GM13977 (cell line): ENCODE data around the gene PJA1.

Experiments used
- DNase-seq: peaks from one replicate; pipeline ENCODE4 v3.0.0; 2012; ENCODE audit warnings: low spot score
- in situ Hi-C: fragments of 300-500 bp; cut with MboI; formaldehyde crosslinking; loops from one replicate; pipeline ENCODE4 v1.12.0; 2022; ENCODE audit warnings: low sequenced_read_pairs, low pct_unique_long_range_greater_than_20kb, mixed read lengths, inconsistent platforms; ENCODE audit not compliant: unreplicated experiment
- TF ChIP-seq, protein P1 (sequence below): IDR thresholded peaks from 2 replicates; pipeline ENCODE4 v1.5.1; 2012; ENCODE audit warnings: mild to moderate bottlenecking, control low read depth; ENCODE audit not compliant: insufficient read depth; ENCODE audit errors: extremely low read depth, missing control alignments

Gene PJA1

DNA sequence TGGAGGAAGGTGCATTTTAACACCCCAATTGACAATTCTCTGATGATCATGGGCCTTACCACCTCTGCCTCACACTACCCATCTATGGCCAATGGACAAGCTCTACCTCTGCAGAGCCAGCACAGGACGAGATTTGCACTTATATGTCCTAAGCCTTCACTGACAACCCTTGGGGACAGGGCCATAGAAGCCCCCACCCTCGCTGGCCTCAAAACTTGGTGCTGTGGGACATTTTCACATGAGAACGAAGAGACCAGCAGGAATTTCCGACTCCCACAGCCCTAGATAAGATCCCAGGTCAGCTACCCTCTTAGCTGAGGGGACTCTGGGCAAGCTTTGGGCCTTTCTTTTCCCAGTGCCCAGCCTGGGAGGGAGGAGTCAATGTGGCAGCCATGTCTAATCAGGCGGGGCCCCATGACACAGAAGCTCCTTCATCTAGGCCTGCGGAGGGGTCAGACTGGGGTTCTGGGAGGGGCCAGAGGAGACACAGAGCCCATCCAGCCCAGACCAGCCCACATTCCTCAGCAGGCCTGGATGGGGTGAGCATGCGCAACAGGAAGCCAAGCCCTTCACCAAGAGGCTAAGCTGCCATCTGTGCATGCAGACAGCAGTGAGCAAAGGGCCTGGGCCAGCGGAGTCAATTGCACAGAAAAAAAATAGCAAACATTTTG, 12.1 kb downstream of the PJA1 start:
- TF ChIP-seq, protein P1, sequence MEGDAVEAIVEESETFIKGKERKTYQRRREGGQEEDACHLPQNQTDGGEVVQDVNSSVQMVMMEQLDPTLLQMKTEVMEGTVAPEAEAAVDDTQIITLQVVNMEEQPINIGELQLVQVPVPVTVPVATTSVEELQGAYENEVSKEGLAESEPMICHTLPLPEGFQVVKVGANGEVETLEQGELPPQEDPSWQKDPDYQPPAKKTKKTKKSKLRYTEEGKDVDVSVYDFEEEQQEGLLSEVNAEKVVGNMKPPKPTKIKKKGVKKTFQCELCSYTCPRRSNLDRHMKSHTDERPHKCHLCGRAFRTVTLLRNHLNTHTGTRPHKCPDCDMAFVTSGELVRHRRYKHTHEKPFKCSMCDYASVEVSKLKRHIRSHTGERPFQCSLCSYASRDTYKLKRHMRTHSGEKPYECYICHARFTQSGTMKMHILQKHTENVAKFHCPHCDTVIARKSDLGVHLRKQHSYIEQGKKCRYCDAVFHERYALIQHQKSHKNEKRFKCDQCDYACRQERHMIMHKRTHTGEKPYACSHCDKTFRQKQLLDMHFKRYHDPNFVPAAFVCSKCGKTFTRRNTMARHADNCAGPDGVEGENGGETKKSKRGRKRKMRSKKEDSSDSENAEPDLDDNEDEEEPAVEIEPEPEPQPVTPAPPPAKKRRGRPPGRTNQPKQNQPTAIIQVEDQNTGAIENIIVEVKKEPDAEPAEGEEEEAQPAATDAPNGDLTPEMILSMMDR: no peak
- in situ Hi-C loops: no loop called here

DNA sequence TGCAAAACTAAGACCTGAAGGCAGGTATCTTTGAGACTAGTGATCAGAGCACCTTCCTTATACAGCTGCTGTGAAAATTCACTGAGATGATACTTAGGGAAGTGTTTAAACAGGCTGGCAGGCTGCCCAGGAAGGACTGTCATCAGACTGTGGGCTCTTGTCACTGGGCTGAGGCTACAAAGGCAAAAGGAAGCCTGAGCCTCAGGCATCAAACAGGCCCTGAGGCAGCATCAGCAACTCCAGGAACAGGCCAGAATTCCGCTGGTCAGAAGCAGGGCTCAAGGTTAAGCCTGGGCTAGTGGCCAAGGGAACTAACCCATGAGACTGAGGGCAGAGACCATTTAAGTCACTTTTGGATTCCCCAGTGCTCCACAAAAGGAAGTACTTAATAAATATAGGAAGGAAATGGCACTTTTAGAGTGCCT, 12.8 kb downstream of the PJA1 start:
- no peak for DNase-seq
- TF ChIP-seq, protein P1: no peak
- in situ Hi-C loops: no loop called here

More for the DNA sequence above, 12.1 kb downstream of the PJA1 start:
- no peak for DNase-seq

DNA sequence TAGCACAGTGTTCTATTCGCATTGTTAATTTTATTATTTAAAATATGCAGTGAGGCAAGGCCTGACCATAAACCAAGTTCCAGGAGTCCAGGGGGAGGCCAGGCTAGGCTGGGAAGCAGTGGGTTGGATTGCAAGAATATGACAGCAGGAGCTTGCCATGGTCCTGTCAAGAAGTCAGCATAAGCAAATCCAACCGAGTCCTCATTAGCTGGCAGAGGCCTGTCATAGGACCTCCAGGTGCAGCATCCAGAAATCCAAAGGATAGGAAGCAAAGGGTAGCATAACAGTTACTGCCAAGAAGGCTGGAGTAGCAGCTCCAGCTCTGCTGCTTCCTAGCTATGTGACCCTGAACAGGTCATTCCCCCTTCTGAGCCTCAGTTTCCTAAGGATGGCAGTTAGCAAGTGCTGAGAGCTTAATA, 13.4 kb downstream of the PJA1 start:
- TF ChIP-seq, protein P1: no peak
- in situ Hi-C loops: no loop called here
- DNase-seq: no peak

DNA sequence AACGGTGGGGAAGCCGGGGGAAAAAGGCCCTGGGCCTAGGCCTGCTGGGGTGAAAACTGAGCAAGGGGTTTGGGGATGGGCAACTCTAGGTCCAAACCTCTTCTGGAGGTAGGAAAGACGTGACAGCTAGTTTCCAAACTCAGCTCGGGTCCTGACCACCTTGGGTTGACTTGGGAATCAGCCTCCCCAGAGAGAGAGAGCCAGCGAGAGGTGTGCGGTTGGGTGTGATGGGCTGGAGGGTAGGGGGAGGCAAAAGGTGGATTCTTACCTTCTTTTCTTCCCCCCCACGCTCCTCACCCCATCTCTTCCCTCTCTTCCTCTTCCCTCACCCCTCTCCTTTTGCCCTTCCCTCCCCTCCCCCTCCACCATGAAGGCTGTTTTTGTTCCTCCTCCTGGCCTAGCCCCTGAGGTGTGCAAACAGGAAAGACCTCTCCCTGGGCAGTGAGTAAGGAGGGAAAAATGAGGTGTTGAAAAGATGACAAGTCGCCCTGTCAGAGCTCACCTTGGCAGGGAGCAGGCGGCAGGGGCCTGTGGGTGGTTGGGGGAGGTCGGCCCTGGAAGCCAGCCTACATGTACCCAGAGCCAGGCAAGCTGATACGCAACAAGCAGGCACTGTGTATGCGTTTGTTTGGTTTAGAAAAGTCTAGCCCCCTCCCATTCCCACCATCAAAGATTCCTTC, 14.8 kb downstream of the PJA1 start:
- in situ Hi-C loops: no loop called here
- TF ChIP-seq, protein P1: no peak
- no peak for DNase-seq

DNA sequence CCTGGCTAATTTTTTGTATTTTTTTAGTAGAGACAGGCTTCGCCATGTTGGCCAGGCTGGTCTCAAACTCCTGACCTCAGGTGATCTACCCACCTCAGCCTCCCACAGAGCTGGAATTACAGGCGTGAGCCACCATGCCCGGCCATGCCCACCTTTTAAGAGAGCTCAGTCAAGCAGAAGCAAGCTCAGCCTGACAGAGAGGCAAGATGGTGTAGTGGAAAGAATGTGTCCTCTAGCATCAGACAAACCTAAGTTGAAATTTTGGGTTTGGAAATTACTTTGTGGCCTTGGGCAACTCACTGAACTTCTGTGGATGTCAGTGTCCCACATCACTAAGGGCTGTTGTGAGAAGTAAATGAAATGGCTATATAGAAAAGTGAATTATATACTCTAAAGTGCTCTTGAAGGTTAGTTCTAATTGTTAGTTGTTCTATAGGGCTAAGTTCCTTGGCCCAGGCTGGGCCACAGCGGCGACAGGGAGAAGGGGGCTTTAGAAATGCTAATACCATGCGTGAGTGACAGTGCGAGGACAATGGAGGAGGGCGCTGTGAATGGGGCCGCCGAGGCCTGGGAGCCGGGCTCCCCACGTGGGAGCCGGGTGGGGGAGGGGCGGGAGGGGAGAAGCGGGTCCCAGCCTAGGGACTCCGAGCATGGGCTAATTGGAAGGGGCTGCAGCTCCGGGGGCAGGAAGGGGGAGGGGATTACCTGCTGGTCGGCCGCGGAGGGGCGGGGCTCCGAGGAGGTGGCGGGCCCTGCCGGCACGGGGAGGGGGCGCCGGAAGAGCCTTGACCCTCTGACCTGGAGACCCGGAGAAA, 15.6 kb downstream of the PJA1 start:
- DNase-seq: no peak
- TF ChIP-seq, protein P1: no peak
- in situ Hi-C loops: no loop called here

DNA sequence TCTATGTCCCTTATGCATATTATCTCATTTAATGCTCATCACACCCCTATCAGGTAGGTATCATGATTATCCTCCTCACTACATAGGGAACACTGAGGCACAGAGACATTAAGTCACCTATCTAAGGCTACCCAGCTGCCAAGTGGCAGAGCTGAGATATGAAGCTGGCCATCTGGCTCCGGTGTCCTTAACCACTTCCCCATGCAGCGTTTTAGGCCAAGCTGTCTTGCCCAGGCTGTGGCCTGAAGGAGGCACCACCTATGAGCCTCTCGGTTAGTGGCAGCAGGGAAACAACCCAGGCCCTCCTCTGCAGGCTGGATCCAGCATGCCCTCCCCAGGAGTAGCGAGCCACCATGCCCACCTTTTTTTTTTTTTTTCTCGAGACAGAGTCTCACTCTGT, 16.3 kb downstream of the PJA1 start:
- in situ Hi-C loops: no loop called here
- DNase-seq: no peak
- TF ChIP-seq, protein P1: no peak
